Erythroblast (primary cell): Measurements from ENCODE around the gene KCNT1.

Experiments
- GATA1 ChIP-seq: IDR thresholded peaks from 2 replicates; pipeline ENCODE4 v1.6.1; 2011; ENCODE audit warnings: low read depth, mild to moderate bottlenecking, control low read depth, low read length, moderate library complexity
- POLR2A ChIP-seq: IDR thresholded peaks from 2 replicates; pipeline ENCODE4 v1.6.1; 2011; ENCODE audit warnings: mild to moderate bottlenecking, low read length

- TF ChIP-seq POLR2A (no peak), GATA1 (no peak)
These were observed 75.7 kb downstream of the KCNT1 start for GRCh38 chr9:135777623-135778177.
